HCT116 (cell line): ENCODE results near the gene CASP8AP2. TPM values are rescaled to one million over a fixed set of nuclear protein-coding genes. Genes with fewer than 3 reads are reported as not detected.

Experiments
- ATAC-seq: fragments of 200-7000 bp; cut with Tn5 transposase; 2 replicates; pipeline ENCODE4 v1.9.1; 2020; ENCODE audit warnings: mild to moderate bottlenecking, moderate library complexity
- BruUV-seq: library from RNA; stranded (reverse); fragments of 400-500 nt; replicated peaks from 2 replicates; lab custom pipeline; 2021; lab: Mats Ljungman, UMichigan
- CTCF ChIA-PET: fragments of 300-600 bp; sonication (Branson Sonifier 250); formaldehyde crosslinking; loops from one replicate; lab custom pipeline; 2021; ENCODE audit warnings: antibody characterized with exemption; lab: Charles Lee
- POLR2A ChIA-PET: fragments of 300-600, 350-600 bp; sonication (Branson Sonifier 250); formaldehyde crosslinking; loops from one replicate; lab custom pipeline; 2021; ENCODE audit warnings: antibody characterized with exemption; lab: Charles Lee
- RAD21 ChIA-PET, 2 experiments: fragments of 300-600 bp; sonication (Branson Sonifier 250); formaldehyde crosslinking; loops; one replicate each; lab custom pipeline; 2023; ENCODE audit warnings: low total read pairs in 2 of 2; ENCODE audit not compliant: uncharacterized antibody in 2 of 2, unreplicated experiment in 2 of 2, low non-redundant PET in 1 of 2; lab: Charles Lee
- DNase-seq: peaks from one replicate; pipeline ENCODE4 v3.0.0-alpha.2; 2010; ENCODE audit warnings: low read depth, low spot score
- H2AFZ ChIP-seq: fragments of 200-600 bp; shearing (Covaris generic), sonication (generic); 2 replicates; pipeline ENCODE4 v1.6.1; 2017; ENCODE audit warnings: low read depth, mixed run types, mixed read lengths, antibody characterized with exemption, low read length; ENCODE audit not compliant: poor library complexity, severe bottlenecking
- H3K27ac ChIP-seq: 2 replicates; pipeline ENCODE4 v1.5.1; 2012; ENCODE audit warnings: low read depth, low read length
- H3K27me3 ChIP-seq: fragments of 200-600 bp; sonication (generic); 2 replicates; pipeline ENCODE4 v1.6.1; 2016; ENCODE audit warnings: mixed run types, low read length, mixed read lengths; ENCODE audit not compliant: insufficient read depth
- H3K36me3 ChIP-seq, 2 experiments: fragments of 200-500 bp in 1 of 2; fragments of 200-600 bp in 1 of 2; sonication (Bioruptor generic) in 1 of 2; sonication (generic) in 1 of 2; 2 replicates each; pipeline versions ENCODE4 v1.5.1 to v1.6.1; 2014 to 2016; ENCODE audit warnings: low read length in 2 of 2, inconsistent platforms in 1 of 2, mixed read lengths in 1 of 2, mixed run types in 1 of 2; ENCODE audit not compliant: insufficient read depth in 2 of 2, control insufficient read depth in 1 of 2
- H3K4me1 ChIP-seq, 2 experiments: fragments of 200-600 bp in 1 of 2; sonication (generic) in 1 of 2; 2 replicates each; pipeline versions ENCODE4 v1.5.1 to v1.6.1; 2012 to 2017; ENCODE audit warnings: low read length in 2 of 2, inconsistent platforms in 1 of 2, mild to moderate bottlenecking in 1 of 2, mixed read lengths in 1 of 2, mixed run types in 1 of 2, moderate library complexity in 1 of 2; ENCODE audit not compliant: insufficient read depth in 2 of 2, control insufficient read depth in 1 of 2
- H3K4me2 ChIP-seq: fragments of 200-600 bp; sonication (generic); 2 replicates; pipeline ENCODE4 v1.6.1; 2017; ENCODE audit warnings: mixed run types, low read length, mixed read lengths
- H3K4me3 ChIP-seq, 2 experiments: fragments of 200-600 bp in 1 of 2; sonication (generic) in 1 of 2; replicated peaks in 1 of 2; 2 replicates each; pipeline ENCODE4 v1.5.1; 2011 to 2016; ENCODE audit warnings: low read length in 2 of 2, control low read depth in 1 of 2, low read depth in 1 of 2, mild to moderate bottlenecking in 1 of 2, mixed read lengths in 1 of 2, mixed run types in 1 of 2
- H3K79me2 ChIP-seq: fragments of 200-600 bp; sonication (generic); 2 replicates; pipeline ENCODE4 v1.6.1; 2017; ENCODE audit warnings: mild to moderate bottlenecking, mixed run types, low read length, moderate library complexity, mixed read lengths; ENCODE audit not compliant: insufficient read depth
- H3K9ac ChIP-seq: fragments of 200-600 bp; sonication (generic); 2 replicates; pipeline ENCODE4 v1.6.1; 2016; ENCODE audit warnings: low read length, mixed read lengths
- H3K9me2 ChIP-seq: fragments of 200-600 bp; sonication (generic), shearing (Covaris generic); 2 replicates; pipeline ENCODE4 v1.6.1; 2017; ENCODE audit warnings: mixed run types, mild to moderate bottlenecking, moderate library complexity; ENCODE audit not compliant: insufficient read depth
- H3K9me3 ChIP-seq, 2 experiments: fragments of 200-500 bp in 1 of 2; fragments of 200-600 bp in 1 of 2; sonication (Bioruptor generic) in 1 of 2; sonication (generic) in 1 of 2; 2 replicates each; pipeline ENCODE4 v1.6.1; 2014 to 2017; ENCODE audit warnings: low read length in 2 of 2, mixed read lengths in 2 of 2, inconsistent platforms in 1 of 2, low read depth in 1 of 2, mild to moderate bottlenecking in 1 of 2, mixed run types in 1 of 2, moderate library complexity in 1 of 2; ENCODE audit not compliant: control insufficient read depth in 1 of 2, insufficient read depth in 1 of 2
- H4K20me1 ChIP-seq: fragments of 200-600 bp; sonication (generic), shearing (Covaris generic); 2 replicates; pipeline ENCODE4 v1.6.1; 2017; ENCODE audit warnings: mixed run types, mild to moderate bottlenecking, moderate library complexity; ENCODE audit not compliant: insufficient read depth
- ATF3 ChIP-seq: IDR thresholded peaks from 2 replicates; pipeline ENCODE4 v1.6.1; 2012
- CEBPB ChIP-seq: IDR thresholded peaks from 2 replicates; pipeline ENCODE4 v1.6.1; 2012; ENCODE audit warnings: low read depth
- EGR1 ChIP-seq: IDR thresholded peaks from 2 replicates; pipeline ENCODE4 v1.6.1; 2012; ENCODE audit warnings: low read depth
- ELF1 ChIP-seq: IDR thresholded peaks from 2 replicates; pipeline ENCODE4 v1.6.1; 2012; ENCODE audit warnings: low read depth, borderline replicate concordance
- EZH2phosphoT487 ChIP-seq: fragments of 200-600 bp; IDR thresholded peaks from 2 replicates; pipeline ENCODE4 v1.6.1; 2018; ENCODE audit warnings: antibody characterized with exemption, borderline replicate concordance
- FOSL1 ChIP-seq: IDR thresholded peaks from 2 replicates; pipeline ENCODE4 v1.6.1; 2012; ENCODE audit warnings: low read depth
- JUND ChIP-seq: IDR thresholded peaks from 2 replicates; pipeline ENCODE4 v1.6.1; 2012
- MAX ChIP-seq: IDR thresholded peaks from 2 replicates; pipeline ENCODE4 v1.6.1; 2012
- POLR2AphosphoS5 ChIP-seq: IDR thresholded peaks from 2 replicates; pipeline ENCODE4 v1.6.1; 2011; ENCODE audit warnings: mild to moderate bottlenecking, low read depth, low read length, moderate library complexity
- RAD21 ChIP-seq: IDR thresholded peaks from 2 replicates; pipeline ENCODE4 v1.6.1; 2012; ENCODE audit warnings: low read depth, mild to moderate bottlenecking
- REST ChIP-seq: IDR thresholded peaks from 2 replicates; pipeline ENCODE4 v1.6.1; 2012; ENCODE audit warnings: low read depth
- SIN3A ChIP-seq: IDR thresholded peaks from 2 replicates; pipeline ENCODE4 v1.6.1; 2012; ENCODE audit warnings: low read depth
- SP1 ChIP-seq: IDR thresholded peaks from 2 replicates; pipeline ENCODE4 v1.6.1; 2012; ENCODE audit warnings: low read depth
- SRF ChIP-seq: IDR thresholded peaks from 2 replicates; pipeline ENCODE4 v1.6.1; 2012; ENCODE audit warnings: low read depth
- TCF7L2 ChIP-seq: IDR thresholded peaks from 2 replicates; pipeline ENCODE4 v1.7.0; 2011; ENCODE audit warnings: borderline replicate concordance, inconsistent platforms; ENCODE audit not compliant: insufficient read depth, insufficient read length; ENCODE audit errors: extremely low read depth
- YY1 ChIP-seq: IDR thresholded peaks from 2 replicates; pipeline ENCODE4 v1.6.1; 2011; ENCODE audit warnings: low read length, low read depth, moderate library complexity, mild to moderate bottlenecking; ENCODE audit not compliant: insufficient replicate concordance; ENCODE audit errors: extremely low read depth
- ZBTB33 ChIP-seq: IDR thresholded peaks from 2 replicates; pipeline ENCODE4 v1.6.1; 2011; ENCODE audit warnings: mild to moderate bottlenecking, low read length, moderate library complexity; ENCODE audit not compliant: insufficient replicate concordance; ENCODE audit errors: extremely low read depth
- ZFX ChIP-seq: fragments of 450-650 bp; IDR thresholded peaks from 2 replicates; pipeline ENCODE4 v1.6.1; 2017
- ZNF274 ChIP-seq: fragments of 200-500 bp; sonication (Bioruptor generic); IDR thresholded peaks from 2 replicates; pipeline ENCODE4 v1.6.1; 2014; ENCODE audit warnings: mild to moderate bottlenecking, low read depth, low read length, inconsistent platforms
- intact Hi-C: fragments of 100-400 bp; cut with micrococcal nuclease; formaldehyde crosslinking; loops from 2 replicates; pipeline ENCODE4 v1.10.0; 2022
- total RNA-seq: library from RNA; stranded (reverse); gene quantifications from one replicate; pipeline ENCODE4 v1.2.1, GENCODE V29; 2021; ENCODE audit not compliant: unreplicated experiment

The CASP8AP2 gene
- total RNA-seq, 1 experiment from 2014 or later, result 18.6 TPM

GRCh38 chr6:89874438-89874837 is 44.8 kb downstream of the CASP8AP2 start:
- BruUV-seq, result no TSS peak
- H4K20me1 ChIP-seq, result no peaks in the 10 kb centered on the region
- H3K79me2 ChIP-seq, result no peaks in the 10 kb centered on the region
- H3K9me3 ChIP-seq, result no peaks in the 10 kb centered on the region
- CTCF ChIA-PET, result no interaction called here
- H3K27ac ChIP-seq, result no peak overlapping the region
- H3K36me3 ChIP-seq, result peaks cover 4 to 8% of the 10 kb centered on the region in 2 experiments; a peak in 1 of 4 replicates
- H3K4me2 ChIP-seq, result no peak overlapping the region
- POLR2A ChIA-PET, result no interaction called here
- H3K9me2 ChIP-seq, result no peaks in the 10 kb centered on the region
- no peak overlapping the region for H3K4me3 ChIP-seq
- DNase-seq (no peak), ATAC-seq (no peak)
- RAD21 ChIA-PET, result no interaction called here
- no peak overlapping the region for H3K9ac ChIP-seq
- TF ChIP-seq RAD21 (no peak), SP1 (no peak), EGR1 (no peak), EZH2phosphoT487 (no peak), MAX (no peak), ZNF274 (no peak), CEBPB (no peak), JUND (no peak), SIN3A (no peak), YY1 (no peak), TCF7L2 (no peak), REST (no peak), ZBTB33 (no peak), POLR2AphosphoS5 (no peak), FOSL1 (no peak), ELF1 (no peak), SRF (no peak), ATF3 (no peak), ZFX (no peak)
- H2AFZ ChIP-seq, result no peak overlapping the region
- no peaks in the 10 kb centered on the region for H3K27me3 ChIP-seq
- no peaks in the 10 kb centered on the region for H3K4me1 ChIP-seq
- intact Hi-C loops, result no loop called here
